ENCODE results near the gene IL2RA. TPM values are rescaled to one million over a fixed set of nuclear protein-coding genes. Genes with fewer than 3 reads are reported as not detected.
A peak's percentile ranks its signal among the peaks of the same experiment; 100 is the strongest.

Gene IL2RA
- total RNA-seq, 1 experiment from 2014 or later = not detected

DNA sequence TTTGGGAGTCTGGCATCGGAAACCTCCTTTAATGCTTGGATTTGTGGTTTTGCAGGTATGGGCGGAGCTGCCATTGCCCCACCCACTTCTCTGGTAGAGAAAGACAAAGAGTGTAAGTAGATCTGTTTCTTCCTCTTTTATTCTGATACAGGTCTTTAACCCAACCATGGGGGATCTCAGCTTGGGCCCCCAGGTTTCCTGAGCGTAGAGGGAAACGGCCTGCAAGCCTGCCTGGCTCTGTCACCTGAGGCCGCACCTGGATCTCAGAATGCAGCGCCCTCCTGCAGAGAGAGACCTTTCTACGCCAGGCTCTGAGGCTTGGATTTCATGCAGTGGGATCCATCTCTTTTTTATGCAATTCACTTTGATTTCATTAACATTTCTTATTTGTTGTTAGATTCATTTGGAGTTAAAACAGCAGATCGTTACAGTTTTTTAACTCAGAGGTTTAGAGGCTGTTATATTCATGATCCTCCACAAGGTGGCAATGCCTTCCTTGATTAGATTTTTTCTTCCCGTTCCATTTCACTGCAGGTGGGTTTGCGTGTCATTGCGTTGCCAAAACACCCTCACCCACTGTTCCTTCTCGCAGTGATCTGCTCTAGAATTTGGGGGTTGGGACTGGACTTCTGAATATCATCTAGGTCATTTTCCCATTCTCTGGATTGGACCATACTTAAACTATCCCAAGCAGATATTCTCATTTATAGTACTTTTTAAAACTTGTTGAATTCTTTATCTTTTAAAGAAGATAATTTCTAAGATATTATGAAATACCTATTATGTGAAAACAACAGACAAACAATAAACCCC lies 46.7 kb upstream of the IL2RA start:
- H2BK12ac ChIP-seq (ENCODE audit: insufficient read length, low read depth, low read length) = no peak overlapping the region
- H4K5ac ChIP-seq (ENCODE audit: insufficient read length, low read depth, low read length) = no peak overlapping the region
- Mint-ChIP-seq H3K9me3 (no peaks in the 10 kb centered on the region), H3K4me3 (peak overlapping the region in 1 of 2 experiments; percentile 70; a peak in 3 of 5 replicates), H3K27ac (peak overlapping the region; percentile 74 to 95 (median 94); a peak in 6 of 7 replicates), H3K4me1 (peaks cover 38 to 42% of the 10 kb centered on the region in 2 experiments), H3K27me3 (ENCODE audit: low read depth) (no peaks in the 10 kb centered on the region), H3K36me3 (ENCODE audit: insufficient read depth in 1 of 3, low read depth in 3 of 3) (peaks cover 49 to 71% (median 69%) of the 10 kb centered on the region in 3 experiments)
- DNase-seq = peak; percentile 92
- H3K56ac ChIP-seq (ENCODE audit: insufficient read length, low read depth, low read length) = no peak overlapping the region
- H2BK120ac ChIP-seq (ENCODE audit: low read depth, low read length, poor library complexity, severe bottlenecking) = no peak overlapping the region
- no peak overlapping the region for H3T11ph ChIP-seq (ENCODE audit: low read length)
- H3K9me3 ChIP-seq (ENCODE audit: control insufficient read depth, low read depth, low read length) = no peaks in the 10 kb centered on the region
- H3K79me1 ChIP-seq (ENCODE audit: insufficient read depth, low read depth, low read length, poor library complexity, severe bottlenecking) = peaks cover 3% of the 10 kb centered on the region
- H3K27me3 ChIP-seq (ENCODE audit: insufficient read depth, low read length) = no peaks in the 10 kb centered on the region
- no peak overlapping the region for H3K23ac ChIP-seq (ENCODE audit: insufficient read length, low read depth, low read length)
- H2BK5ac ChIP-seq (ENCODE audit: insufficient read length, low read length) = no peak overlapping the region
- no peak overlapping the region for H3K4ac ChIP-seq (ENCODE audit: low read depth, low read length)
- no peaks in the 10 kb centered on the region for H4K20me1 ChIP-seq (ENCODE audit: control insufficient read depth, insufficient read depth, insufficient read length)
- TF ChIP-seq, protein P1, sequence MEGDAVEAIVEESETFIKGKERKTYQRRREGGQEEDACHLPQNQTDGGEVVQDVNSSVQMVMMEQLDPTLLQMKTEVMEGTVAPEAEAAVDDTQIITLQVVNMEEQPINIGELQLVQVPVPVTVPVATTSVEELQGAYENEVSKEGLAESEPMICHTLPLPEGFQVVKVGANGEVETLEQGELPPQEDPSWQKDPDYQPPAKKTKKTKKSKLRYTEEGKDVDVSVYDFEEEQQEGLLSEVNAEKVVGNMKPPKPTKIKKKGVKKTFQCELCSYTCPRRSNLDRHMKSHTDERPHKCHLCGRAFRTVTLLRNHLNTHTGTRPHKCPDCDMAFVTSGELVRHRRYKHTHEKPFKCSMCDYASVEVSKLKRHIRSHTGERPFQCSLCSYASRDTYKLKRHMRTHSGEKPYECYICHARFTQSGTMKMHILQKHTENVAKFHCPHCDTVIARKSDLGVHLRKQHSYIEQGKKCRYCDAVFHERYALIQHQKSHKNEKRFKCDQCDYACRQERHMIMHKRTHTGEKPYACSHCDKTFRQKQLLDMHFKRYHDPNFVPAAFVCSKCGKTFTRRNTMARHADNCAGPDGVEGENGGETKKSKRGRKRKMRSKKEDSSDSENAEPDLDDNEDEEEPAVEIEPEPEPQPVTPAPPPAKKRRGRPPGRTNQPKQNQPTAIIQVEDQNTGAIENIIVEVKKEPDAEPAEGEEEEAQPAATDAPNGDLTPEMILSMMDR (conservative IDR thresholded peaks at IDR 0.05) = peak; percentile 88
- WGBS (ENCODE audit: extremely low coverage, insufficient read length, low lambda C conversion rate) = no CpG with 5 or more reads among the region's 12 CpGs
- H4K91ac ChIP-seq (ENCODE audit: insufficient read length, low read depth, low read length) = no peak overlapping the region
- H3K23me2 ChIP-seq (ENCODE audit: insufficient read length, low read depth, low read length, poor library complexity, severe bottlenecking) = no peaks in the 10 kb centered on the region
- no peak overlapping the region for H2BK20ac ChIP-seq (ENCODE audit: low read depth, low read length, poor library complexity, severe bottlenecking)
- H2AK5ac ChIP-seq (ENCODE audit: insufficient read length, low read length) = no peak overlapping the region
- H3K14ac ChIP-seq (ENCODE audit: insufficient read depth, low read length) = no peak overlapping the region
- H3K79me2 ChIP-seq (ENCODE audit: insufficient read depth, low read length) = no peaks in the 10 kb centered on the region
- H3K27ac ChIP-seq (ENCODE audit: insufficient read length, low read depth, low read length) = no peak overlapping the region
- no peak overlapping the region for H3K18ac ChIP-seq (ENCODE audit: insufficient read length, low read depth, low read length)
- H3K9ac ChIP-seq (ENCODE audit: extremely low read depth, insufficient read length, low read length) = no peak overlapping the region
- H2BK15ac ChIP-seq (ENCODE audit: low read depth, low read length) = no peak overlapping the region
- H4K8ac ChIP-seq (replicated peaks; ENCODE audit: insufficient read length, low read depth, low read length) = no peak overlapping the region
- H3K4me2 ChIP-seq (ENCODE audit: insufficient read depth, insufficient read length, low read length) = no peak overlapping the region
- no peak overlapping the region for H2AFZ ChIP-seq (ENCODE audit: low read length)
- peaks cover 9% of the 10 kb centered on the region for H3K4me1 ChIP-seq (ENCODE audit: insufficient read depth, low read length)

Measured in H9 (cell line).